Neural cell (in vitro differentiated cells): ENCODE results near the gene TNFAIP8L1. TPM values are rescaled to one million over a fixed set of nuclear protein-coding genes. Genes with fewer than 3 reads are reported as not detected.

ENCODE experiments used
- H2AFZ ChIP-seq: fragments of 200-600, 300-800 bp; sonication (generic), shearing (Covaris generic); 2 replicates; pipeline ENCODE4 v1.6.0; 2014; ENCODE audit warnings: low read depth, mild to moderate bottlenecking, antibody characterized with exemption, low read length, moderate library complexity
- H3F3A ChIP-seq: fragments of 200-600 bp; shearing (Covaris generic); 2 replicates; pipeline ENCODE4 v1.6.1; 2016; ENCODE audit warnings: mild to moderate bottlenecking, moderate library complexity, mixed read lengths, antibody characterized with exemption, low read length; ENCODE audit not compliant: insufficient read depth, poor library complexity, severe bottlenecking
- H3K27ac ChIP-seq: fragments of 200-600, 300-800 bp; sonication (generic), shearing (Covaris generic); 2 replicates; pipeline ENCODE4 v1.5.1; 2014; ENCODE audit warnings: mild to moderate bottlenecking, low read length, moderate library complexity
- H3K27me3 ChIP-seq: fragments of 300-800, 200-600 bp; sonication (generic), shearing (Covaris generic); 2 replicates; pipeline ENCODE4 v1.6.0; 2014; ENCODE audit warnings: mild to moderate bottlenecking, low read depth, low read length, moderate library complexity; ENCODE audit not compliant: insufficient read depth
- H3K36me3 ChIP-seq: fragments of 300-800, 200-600 bp; sonication (generic), shearing (Covaris generic); 2 replicates; pipeline ENCODE4 v1.5.1; 2014; ENCODE audit warnings: mild to moderate bottlenecking, antibody characterized with exemption, low read length, moderate library complexity; ENCODE audit not compliant: insufficient read depth
- H3K4me2 ChIP-seq: fragments of 300-800, 200-600 bp; sonication (generic), shearing (Covaris generic); 2 replicates; pipeline ENCODE4 v1.6.0; 2014; ENCODE audit warnings: mild to moderate bottlenecking, low read length
- H3K4me3 ChIP-seq: fragments of 300-800, 200-600 bp; sonication (generic), shearing (Covaris generic); 2 replicates; pipeline ENCODE4 v1.5.1; 2014; ENCODE audit warnings: mild to moderate bottlenecking, low read length, moderate library complexity
- H3K79me2 ChIP-seq: fragments of 200-600 bp; shearing (Covaris generic); replicated peaks from 2 replicates; pipeline ENCODE4 v1.6.0; 2014; ENCODE audit warnings: mild to moderate bottlenecking, low read length, moderate library complexity; ENCODE audit not compliant: insufficient read depth
- H3K9ac ChIP-seq: fragments of 300-800, 200-600 bp; sonication (generic), shearing (Covaris generic); 2 replicates; pipeline ENCODE4 v1.6.1; 2016; ENCODE audit warnings: mild to moderate bottlenecking, low read length, mixed read lengths
- H3K9me2 ChIP-seq: fragments of 200-600 bp; shearing (Covaris generic); 2 replicates; pipeline ENCODE4 v1.6.1; 2016; ENCODE audit warnings: mild to moderate bottlenecking, low read length, mixed read lengths; ENCODE audit not compliant: insufficient read depth
- H3K9me3 ChIP-seq: fragments of 200-600, 300-800 bp; sonication (generic), shearing (Covaris generic); 2 replicates; pipeline ENCODE4 v1.6.1; 2016; ENCODE audit warnings: mild to moderate bottlenecking, mixed run types, low read length, moderate library complexity, mixed read lengths
- H4K20me1 ChIP-seq: fragments of 200-600 bp; shearing (Covaris generic); 2 replicates; pipeline ENCODE4 v1.6.1; 2016; ENCODE audit warnings: mild to moderate bottlenecking, mixed run types; ENCODE audit not compliant: insufficient read depth
- EP300 ChIP-seq: fragments of 450-650 bp; conservative IDR thresholded peaks from 2 replicates; pipeline ENCODE4 v1.6.1; 2014; ENCODE audit warnings: antibody characterized with exemption, mild to moderate bottlenecking, moderate library complexity; ENCODE audit not compliant: poor library complexity, severe bottlenecking
- EZH2 ChIP-seq: fragments of 200-600, 300-800 bp; shearing (Covaris generic), sonication (generic); IDR thresholded peaks from 2 replicates; pipeline ENCODE4 v1.6.1; 2014; ENCODE audit warnings: antibody characterized with exemption, low read length, borderline replicate concordance, mild to moderate bottlenecking; ENCODE audit not compliant: insufficient read depth, poor library complexity, severe bottlenecking
- MXI1 ChIP-seq: fragments of 450-650 bp; conservative IDR thresholded peaks from 2 replicates; pipeline ENCODE4 v1.6.1; 2014; ENCODE audit warnings: antibody characterized with exemption, mild to moderate bottlenecking; ENCODE audit not compliant: poor library complexity, severe bottlenecking
- POLR2AphosphoS5 ChIP-seq: IDR thresholded peaks from 2 replicates; pipeline ENCODE4 v1.6.1; 2012
- RAD21 ChIP-seq: fragments of 450-650 bp; conservative IDR thresholded peaks from 2 replicates; pipeline ENCODE4 v1.6.1; 2014; ENCODE audit warnings: antibody characterized with exemption, mild to moderate bottlenecking, moderate library complexity
- REST ChIP-seq: IDR thresholded peaks from 2 replicates; pipeline ENCODE4 v1.6.1; 2012; ENCODE audit warnings: borderline replicate concordance
- SMC3 ChIP-seq: fragments of 450-650 bp; conservative IDR thresholded peaks from 2 replicates; pipeline ENCODE4 v1.6.1; 2014; ENCODE audit warnings: antibody characterized with exemption, mild to moderate bottlenecking, moderate library complexity; ENCODE audit not compliant: poor library complexity
- TAF1 ChIP-seq: IDR thresholded peaks from 2 replicates; pipeline ENCODE4 v1.6.1; 2012; ENCODE audit warnings: low read depth
- polyA plus RNA-seq: library from polyadenylated mRNA; depleted of rRNA; stranded (reverse); fragments of >200 nt; gene quantifications from 2 replicates; pipeline ENCODE4 v1.2.3, GENCODE V29; 2014
- TF ChIP-seq, protein P1 (sequence below): fragments of 450-650 bp; IDR thresholded peaks from 2 replicates; pipeline ENCODE4 v1.5.1; 2014; ENCODE audit warnings: antibody characterized with exemption, mild to moderate bottlenecking, moderate library complexity; ENCODE audit not compliant: poor library complexity, severe bottlenecking

Gene TNFAIP8L1
- polyA plus RNA-seq, 1 donor from 2014 or later, result 0.99 TPM

DNA sequence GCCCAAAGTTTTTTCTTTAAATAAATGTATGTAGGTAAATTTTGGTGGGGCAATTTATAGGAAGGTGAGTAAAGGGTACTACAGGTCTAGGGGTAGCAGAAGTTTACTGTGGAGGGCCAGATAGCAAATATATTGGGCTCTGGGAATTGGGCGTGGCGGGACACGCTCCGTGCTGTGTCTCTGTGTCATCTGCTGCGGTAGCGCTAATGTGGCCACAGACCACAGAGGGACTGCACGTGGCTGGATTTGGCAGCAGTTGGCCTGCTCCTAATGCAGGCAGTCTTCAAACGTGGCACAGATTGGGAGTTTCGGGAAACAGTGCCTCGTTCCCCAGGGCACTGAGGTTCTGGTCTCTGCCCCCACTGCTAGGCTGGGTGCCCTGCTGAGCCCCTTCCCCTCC, 47.4 kb downstream of the TNFAIP8L1 start:
- no peaks in the 10 kb centered on the region for H3K36me3 ChIP-seq
- H3F3A ChIP-seq, result no peaks in the 10 kb centered on the region
- no peaks in the 10 kb centered on the region for H3K9me3 ChIP-seq
- no peak overlapping the region for H3K4me3 ChIP-seq
- no peak overlapping the region for H3K4me2 ChIP-seq
- H2AFZ ChIP-seq, result no peak overlapping the region
- no peak for TF ChIP-seq RAD21
- no peaks in the 10 kb centered on the region for H3K79me2 ChIP-seq
- H3K27ac ChIP-seq, result no peak overlapping the region
- H3K9ac ChIP-seq, result no peak overlapping the region
- no peaks in the 10 kb centered on the region for H4K20me1 ChIP-seq
- H3K27me3 ChIP-seq, result no peaks in the 10 kb centered on the region
- no peaks in the 10 kb centered on the region for H3K9me2 ChIP-seq

DNA sequence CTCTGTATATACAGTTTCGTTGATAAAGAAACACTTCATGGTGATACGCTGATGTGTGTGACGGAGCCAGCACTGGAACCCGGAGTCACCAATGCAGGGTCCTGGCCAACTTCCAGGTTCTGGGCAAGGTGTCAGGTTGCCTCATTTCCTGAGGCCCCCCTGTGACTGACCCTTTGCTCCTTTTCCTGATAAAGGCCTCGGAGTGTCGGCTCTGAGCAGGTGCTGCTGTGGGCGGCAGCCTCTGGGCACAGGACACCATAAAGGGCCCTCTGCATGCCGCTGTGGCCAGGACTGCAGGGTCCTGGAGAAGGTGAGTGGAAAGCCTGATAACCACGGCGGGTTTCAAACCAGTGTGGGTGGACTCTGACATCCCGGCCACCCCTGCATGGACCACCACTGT, 48.1 kb downstream of the TNFAIP8L1 start:
- no peak overlapping the region for H3K4me3 ChIP-seq
- no peaks in the 10 kb centered on the region for H3K9me2 ChIP-seq
- no peaks in the 10 kb centered on the region for H3K27me3 ChIP-seq
- no peak overlapping the region for H2AFZ ChIP-seq
- H3K9ac ChIP-seq, result no peak overlapping the region
- no peak overlapping the region for H3K27ac ChIP-seq
- H3K79me2 ChIP-seq, result no peaks in the 10 kb centered on the region
- no peak overlapping the region for H3K4me2 ChIP-seq
- TF ChIP-seq POLR2AphosphoS5, result no peak
- H3K36me3 ChIP-seq, result no peaks in the 10 kb centered on the region
- no peaks in the 10 kb centered on the region for H3F3A ChIP-seq
- H3K9me3 ChIP-seq, result no peaks in the 10 kb centered on the region
- H4K20me1 ChIP-seq, result no peaks in the 10 kb centered on the region

DNA sequence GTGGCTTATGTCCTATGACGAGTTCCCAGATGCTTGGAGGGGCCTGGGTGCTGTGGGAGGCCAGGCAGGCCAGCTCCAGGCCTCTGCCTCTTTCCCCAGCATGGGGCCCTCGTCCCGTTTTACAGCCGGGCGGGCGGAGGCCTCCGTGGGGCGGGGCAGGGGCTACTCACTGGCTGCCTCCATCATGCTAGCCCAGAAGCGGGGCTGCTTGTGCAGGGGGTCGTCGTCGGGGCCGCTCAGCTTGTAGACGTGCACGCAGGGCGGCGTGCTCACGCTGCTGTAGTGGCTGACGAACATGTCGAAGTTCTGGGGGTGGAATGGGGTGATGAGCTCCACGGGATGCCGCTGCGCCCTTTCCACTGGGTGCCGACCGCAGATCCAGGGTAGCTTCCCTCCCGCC, 49.3 kb downstream of the TNFAIP8L1 start:
- Histone ChIP-seq H3K9me2 (no peaks in the 10 kb centered on the region), H3F3A (no peaks in the 10 kb centered on the region), H4K20me1 (no peaks in the 10 kb centered on the region), H2AFZ (no peak overlapping the region), H3K4me2 (no peak overlapping the region), H3K79me2 (no peaks in the 10 kb centered on the region), H3K9ac (no peak overlapping the region), H3K9me3 (no peaks in the 10 kb centered on the region), H3K36me3 (no peaks in the 10 kb centered on the region), H3K27ac (no peak overlapping the region), H3K4me3 (no peak overlapping the region), H3K27me3 (no peaks in the 10 kb centered on the region)
- no peak for TF ChIP-seq EP300

DNA sequence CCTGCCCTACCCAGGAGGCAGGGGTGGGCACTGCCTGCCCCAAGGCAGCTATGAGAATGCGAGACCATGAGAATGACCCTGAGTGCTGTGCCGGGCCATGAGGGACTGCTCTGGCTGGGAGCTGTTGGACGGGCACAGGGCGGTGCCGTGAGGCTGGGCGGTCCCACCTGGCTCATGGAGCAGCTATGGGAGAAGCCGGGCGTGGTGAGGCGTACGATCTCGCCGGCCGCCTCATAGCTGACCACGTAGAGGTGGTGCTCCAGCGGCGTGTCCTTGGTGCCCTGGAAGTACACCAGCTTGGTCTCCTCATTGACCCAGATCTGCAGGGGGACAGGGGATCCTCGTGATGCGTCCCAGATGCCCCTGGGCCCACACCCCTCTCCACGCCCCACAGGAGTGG, 50.1 kb downstream of the TNFAIP8L1 start:
- no peak for TF ChIP-seq TAF1
- no peak for TF ChIP-seq EZH2
- TF ChIP-seq, protein P1, sequence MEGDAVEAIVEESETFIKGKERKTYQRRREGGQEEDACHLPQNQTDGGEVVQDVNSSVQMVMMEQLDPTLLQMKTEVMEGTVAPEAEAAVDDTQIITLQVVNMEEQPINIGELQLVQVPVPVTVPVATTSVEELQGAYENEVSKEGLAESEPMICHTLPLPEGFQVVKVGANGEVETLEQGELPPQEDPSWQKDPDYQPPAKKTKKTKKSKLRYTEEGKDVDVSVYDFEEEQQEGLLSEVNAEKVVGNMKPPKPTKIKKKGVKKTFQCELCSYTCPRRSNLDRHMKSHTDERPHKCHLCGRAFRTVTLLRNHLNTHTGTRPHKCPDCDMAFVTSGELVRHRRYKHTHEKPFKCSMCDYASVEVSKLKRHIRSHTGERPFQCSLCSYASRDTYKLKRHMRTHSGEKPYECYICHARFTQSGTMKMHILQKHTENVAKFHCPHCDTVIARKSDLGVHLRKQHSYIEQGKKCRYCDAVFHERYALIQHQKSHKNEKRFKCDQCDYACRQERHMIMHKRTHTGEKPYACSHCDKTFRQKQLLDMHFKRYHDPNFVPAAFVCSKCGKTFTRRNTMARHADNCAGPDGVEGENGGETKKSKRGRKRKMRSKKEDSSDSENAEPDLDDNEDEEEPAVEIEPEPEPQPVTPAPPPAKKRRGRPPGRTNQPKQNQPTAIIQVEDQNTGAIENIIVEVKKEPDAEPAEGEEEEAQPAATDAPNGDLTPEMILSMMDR, result no peak
- TF ChIP-seq EP300, result no peak
- TF ChIP-seq RAD21, result no peak
- no peak for TF ChIP-seq MXI1
- no peak for TF ChIP-seq POLR2AphosphoS5
- TF ChIP-seq REST, result no peak
- no peak for TF ChIP-seq SMC3
- Histone ChIP-seq H2AFZ (no peak overlapping the region), H3K27me3 (no peaks in the 10 kb centered on the region), H4K20me1 (no peaks in the 10 kb centered on the region), H3K36me3 (no peaks in the 10 kb centered on the region), H3K9me3 (no peaks in the 10 kb centered on the region), H3K4me2 (no peak overlapping the region), H3K4me3 (no peak overlapping the region), H3K27ac (no peak overlapping the region), H3F3A (no peaks in the 10 kb centered on the region), H3K9ac (no peak overlapping the region), H3K9me2 (no peaks in the 10 kb centered on the region), H3K79me2 (no peaks in the 10 kb centered on the region)
